SKM-1 (cell line): ENCODE measurements around the gene CREM.
"Not testable (repeated sequence)": the region's sequence is repeated elsewhere in the genome, so short reads cannot be mapped to it uniquely, and the experiment has no call there.

ENCODE experiments used
- DNase-seq: peaks from one replicate; lab custom pipeline; 2025; ENCODE audit not compliant: unreplicated experiment; lab: John Stamatoyannopoulos, UW

The CREM gene

GRCh38 chr10:35126530-35127288 lies at the start of gene CREM:
Gene CREM (plus strand): TSS chr10:35126846. CDS start chr10:35137836, 10,990 bp downstream.
- DNase-seq: peak; percentile 49

DNA sequence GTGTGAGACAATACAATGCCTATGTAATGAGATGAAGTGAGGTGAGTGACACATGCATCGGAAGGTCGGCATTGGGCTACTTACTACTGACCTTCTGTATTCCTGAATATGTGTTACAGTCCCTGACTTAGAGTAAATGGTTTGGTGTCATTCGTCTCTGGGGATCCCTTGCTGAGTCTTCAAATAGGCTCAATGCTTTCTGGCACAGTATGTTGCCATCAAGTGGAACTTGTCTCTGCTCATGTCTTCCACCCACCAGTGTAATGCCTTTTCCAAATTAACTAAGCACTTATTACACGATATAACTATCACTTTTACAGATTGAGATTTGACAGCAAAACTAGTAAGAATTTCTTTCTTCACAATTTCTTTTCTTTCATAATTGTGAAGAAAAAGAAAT lies 47.4 kb upstream of the CREM start:
- no peak for DNase-seq

GRCh38 chr10:35079763-35080162 lies 46.9 kb upstream of the CREM start:
- DNase-seq: no peak

DNA sequence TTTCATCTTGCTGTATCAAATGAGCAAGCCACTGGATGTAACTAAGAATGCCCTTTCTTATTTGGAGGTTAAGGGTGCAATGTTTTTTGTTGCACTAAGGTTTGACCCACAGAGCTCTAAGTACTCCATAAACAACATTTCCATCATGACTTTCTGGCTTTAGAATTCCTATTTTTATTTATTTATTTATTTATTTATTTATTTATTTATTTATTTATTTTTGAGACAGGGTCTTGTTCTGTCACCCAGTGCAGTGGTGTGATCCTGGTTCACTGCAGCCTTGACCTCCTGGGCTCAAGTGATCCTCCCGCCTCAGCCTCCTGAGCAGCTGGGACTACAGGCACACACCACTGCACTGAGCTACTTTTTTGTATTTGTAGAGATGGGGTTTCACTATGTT lies 46.4 kb upstream of the CREM start:
- DNase-seq: not testable (repeated sequence)

GRCh38 chr10:35083242-35083641 lies 43.4 kb upstream of the CREM start:
- DNase-seq: no peak

- no peak for DNase-seq
These were observed 37.0 kb upstream of the CREM start for GRCh38 chr10:35089611-35090161.

- peak; percentile 79 for DNase-seq
These were observed 36.3 kb upstream of the CREM start, which contains the start of gene CUL2 for GRCh38 chr10:35090162-35090954. Gene CUL2 (minus strand): TSS chr10:35090341. CDS start chr10:35071317, 19,024 bp downstream.

DNA sequence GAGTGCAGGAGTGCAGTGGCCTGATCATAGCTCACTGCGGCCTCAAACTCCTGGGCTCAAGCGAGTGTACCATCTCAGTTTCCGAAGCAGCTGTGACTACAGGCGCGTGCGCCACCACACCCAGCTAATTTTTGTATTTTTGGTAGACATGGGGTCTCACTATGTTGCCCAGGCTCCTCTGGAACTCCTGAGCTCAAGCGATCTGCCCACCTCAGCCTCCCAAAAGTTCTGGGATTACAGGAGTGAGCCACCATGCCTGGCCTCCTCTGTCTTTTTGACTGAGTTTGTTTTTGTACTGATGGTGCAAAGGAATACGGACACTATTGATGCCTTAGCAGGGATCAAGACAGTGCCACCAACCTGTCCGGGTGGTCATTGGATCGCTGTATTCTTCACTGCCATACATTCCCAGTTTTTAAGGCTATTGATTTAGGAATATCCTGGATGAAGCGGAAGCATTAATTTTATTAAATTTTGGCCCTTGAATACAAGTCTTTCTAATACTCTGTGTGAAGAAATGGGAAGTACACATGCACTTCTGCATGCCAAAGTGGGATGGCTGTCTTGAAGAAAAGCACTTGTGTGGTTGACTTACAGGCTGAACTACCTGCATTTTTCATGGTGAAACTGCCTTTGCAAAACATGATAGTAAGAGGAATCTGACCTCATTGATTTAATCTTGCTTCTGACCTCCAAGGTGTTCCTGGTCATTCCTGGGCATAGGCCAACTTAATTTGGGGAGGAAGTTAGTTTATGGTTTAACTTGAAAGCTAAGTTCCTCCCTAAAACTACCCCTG lies 34.5 kb upstream of the CREM start:
- DNase-seq: no peak

DNA sequence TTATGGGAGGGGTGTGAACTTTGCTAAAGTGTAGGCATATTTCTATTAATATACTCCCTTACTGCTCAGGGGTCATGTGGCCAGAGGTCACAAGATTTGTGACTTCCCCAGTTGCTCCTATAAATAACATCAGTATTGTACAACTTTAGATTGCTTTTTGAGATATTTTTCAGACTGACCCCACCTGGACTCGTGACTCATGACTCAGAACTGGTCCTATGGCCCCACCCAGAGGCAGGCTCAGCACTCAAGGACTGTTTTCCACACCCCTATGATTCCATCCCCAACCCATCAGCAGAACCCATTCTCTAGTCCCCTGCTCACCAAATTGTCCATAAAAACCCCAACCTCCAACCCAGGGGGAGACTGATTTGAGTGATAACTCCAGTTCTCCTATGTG lies 33.8 kb upstream of the CREM start:
- no peak for DNase-seq

- DNase-seq: no peak
These were observed 30.3 kb upstream of the CREM start for GRCh38 chr10:35096312-35096711.

DNA sequence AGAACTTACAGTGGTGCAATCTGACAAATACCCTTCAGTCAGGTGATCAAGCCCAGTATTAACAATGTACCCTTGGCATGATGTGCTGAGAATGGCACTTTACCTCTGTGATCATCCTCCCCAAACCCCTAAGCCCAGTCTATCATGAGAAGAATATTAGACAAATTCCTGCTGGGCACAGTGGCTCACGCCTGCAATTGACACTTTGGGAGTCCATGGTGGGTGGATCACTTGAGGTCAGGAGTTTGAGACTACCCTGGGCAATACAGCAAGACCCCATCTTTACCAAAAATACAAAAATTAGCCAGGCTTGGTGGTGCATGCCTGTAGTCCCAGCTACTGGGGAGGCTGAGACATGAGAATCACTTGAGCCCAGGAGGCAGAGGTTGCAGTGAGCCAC lies 29.1 kb upstream of the CREM start:
- DNase-seq: no peak

GRCh38 chr10:35103882-35104281 lies 22.8 kb upstream of the CREM start:
- DNase-seq: no peak

DNA sequence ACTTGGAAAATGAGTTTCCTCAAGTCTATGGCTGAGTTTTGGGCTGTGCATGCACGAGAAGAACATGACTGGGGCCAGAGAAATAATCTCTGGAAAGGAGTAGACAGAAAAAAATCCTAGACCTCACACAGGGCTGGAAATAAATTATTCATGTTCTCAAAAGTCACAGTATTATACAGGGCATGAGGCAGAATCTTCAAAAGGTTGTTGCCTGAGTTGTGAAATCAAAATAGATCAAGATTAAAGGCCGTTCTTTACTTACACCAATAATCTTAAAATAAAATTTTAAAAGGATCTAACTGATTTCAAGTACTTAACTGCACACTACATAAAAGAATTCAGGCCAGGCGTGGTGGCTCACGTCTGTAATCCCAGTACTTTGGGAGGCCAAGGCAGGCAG lies 14.1 kb upstream of the CREM start:
- no peak for DNase-seq

DNA sequence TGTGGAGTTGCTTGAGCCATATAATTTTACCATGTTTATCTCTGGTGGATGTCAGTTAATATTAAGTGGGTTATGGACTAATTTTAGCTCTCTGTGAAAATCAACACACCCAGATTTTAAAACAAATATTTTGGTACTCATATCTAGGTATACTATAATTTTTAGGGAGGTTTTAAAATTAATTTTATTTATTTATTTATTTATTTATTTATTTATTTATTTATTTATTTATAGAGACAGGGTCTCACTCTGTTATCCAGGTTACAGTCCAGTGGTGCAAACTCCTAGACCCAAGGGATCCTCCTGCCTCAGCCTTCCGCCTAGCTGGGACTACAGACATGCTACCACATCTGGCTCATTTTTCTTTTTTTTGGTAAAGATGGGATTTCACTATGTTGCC lies 7.3 kb upstream of the CREM start:
- no peak for DNase-seq

DNA sequence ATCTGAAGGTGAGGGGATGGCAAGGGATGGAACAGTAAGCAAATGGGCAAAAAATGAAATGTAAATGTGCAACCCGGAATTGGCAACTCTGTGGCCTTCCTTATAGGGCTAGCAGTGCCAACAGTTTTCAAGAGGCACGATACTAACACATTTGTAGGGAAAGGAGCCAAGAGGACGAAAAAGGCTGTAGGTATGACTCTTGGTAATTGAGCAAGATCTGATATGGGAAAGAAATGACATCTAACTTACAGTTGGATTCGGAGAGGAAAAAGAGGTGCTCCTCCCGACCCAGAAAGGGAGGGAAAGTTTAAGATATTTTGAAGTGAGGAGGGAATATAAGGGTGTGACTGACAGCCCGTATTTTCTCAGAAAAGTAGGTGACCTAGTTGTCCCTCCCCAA lies 2.1 kb upstream of the CREM start:
- DNase-seq: no peak

DNA sequence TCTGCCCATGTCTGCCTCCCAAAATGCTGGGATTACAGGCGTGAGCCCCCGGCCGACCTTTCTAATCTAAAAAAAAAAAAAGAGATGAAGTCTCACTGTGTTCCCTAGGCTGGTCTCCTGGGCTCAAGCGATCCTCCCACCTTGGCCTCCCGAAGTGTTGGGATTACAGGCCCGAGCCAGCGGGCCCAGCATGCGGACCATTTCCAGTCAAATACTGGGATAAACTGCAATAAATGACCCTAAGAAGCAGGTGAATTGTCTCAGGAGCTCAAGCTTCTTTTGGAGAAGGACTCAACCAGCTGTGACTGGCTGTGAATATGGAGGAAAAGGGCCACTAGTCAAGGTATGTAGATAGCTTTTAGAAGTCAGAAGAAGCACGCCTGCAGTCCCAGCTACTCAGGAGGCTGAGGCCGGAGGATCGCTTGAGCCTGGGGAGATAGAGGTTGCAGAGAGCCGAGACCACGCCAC lies 550 bp upstream of the CREM start:
- no peak for DNase-seq

DNA sequence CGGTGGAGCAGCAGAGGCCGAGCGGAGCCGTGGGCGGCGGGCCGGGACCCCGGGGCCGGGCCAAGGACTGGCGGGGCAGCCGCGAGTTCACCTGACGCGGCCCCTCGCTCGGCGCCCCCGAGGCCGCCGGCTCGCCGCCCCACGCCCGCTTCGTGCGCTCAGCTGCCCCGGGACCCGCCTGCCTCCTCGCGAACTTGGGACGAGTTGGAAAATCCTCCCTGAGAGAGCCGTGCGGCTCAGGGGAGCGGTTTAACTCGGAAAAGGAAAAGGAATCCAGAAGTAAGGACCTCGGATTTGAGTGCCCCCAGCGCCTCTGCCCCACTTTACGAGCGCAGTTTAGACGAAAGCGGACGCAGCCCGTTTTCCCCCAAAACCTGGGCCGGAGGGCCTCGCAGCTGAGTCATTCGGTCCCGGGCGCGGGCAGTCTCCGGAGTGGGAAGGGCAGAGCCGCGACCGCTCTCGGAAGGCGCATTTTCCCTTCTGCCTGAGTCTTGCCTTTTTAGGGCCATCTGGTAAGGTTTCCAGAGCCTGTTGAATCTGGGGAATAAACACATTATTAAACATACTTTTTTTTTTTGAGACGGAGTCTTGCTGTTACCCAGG lies 744 bp downstream of the CREM start:
- no peak for DNase-seq

- DNase-seq: no peak
These were observed 2.6 kb downstream of the CREM start for GRCh38 chr10:35129185-35129674.

- DNase-seq: no peak
These were observed 4.0 kb downstream of the CREM start for GRCh38 chr10:35130663-35131062.

- DNase-seq: no peak
These were observed 6.1 kb downstream of the CREM start for GRCh38 chr10:35132727-35133126.

DNA sequence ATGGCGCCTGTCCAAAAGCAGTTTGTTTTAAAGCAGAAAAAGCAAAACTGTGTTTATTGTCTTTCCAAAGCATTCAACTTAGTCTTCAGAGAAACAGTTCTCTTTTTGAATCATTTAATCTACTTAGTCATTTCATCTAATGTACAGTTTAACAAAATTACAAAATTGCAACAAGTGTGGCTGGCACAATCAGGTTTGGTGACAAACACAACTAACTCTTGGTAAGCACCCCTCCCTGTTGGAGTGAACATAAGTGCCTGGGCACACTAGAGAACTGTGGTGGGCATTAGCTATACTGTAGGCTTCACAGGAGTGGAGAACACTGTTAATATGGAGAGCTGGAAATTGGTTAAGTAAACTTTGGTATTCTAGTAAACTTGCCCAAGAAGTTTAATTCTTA lies 6.9 kb downstream of the CREM start:
- DNase-seq: no peak
